ENCODE measurements around the gene DLEC1.
"Not testable (repeated sequence)": the region's sequence is repeated elsewhere in the genome, so short reads cannot be mapped to it uniquely, and the experiment has no call there.

The DLEC1 gene

GRCh38 chr3:38126121-38126892, 87.3 kb downstream of the DLEC1 start:
- no peak for DNase-seq

DNA sequence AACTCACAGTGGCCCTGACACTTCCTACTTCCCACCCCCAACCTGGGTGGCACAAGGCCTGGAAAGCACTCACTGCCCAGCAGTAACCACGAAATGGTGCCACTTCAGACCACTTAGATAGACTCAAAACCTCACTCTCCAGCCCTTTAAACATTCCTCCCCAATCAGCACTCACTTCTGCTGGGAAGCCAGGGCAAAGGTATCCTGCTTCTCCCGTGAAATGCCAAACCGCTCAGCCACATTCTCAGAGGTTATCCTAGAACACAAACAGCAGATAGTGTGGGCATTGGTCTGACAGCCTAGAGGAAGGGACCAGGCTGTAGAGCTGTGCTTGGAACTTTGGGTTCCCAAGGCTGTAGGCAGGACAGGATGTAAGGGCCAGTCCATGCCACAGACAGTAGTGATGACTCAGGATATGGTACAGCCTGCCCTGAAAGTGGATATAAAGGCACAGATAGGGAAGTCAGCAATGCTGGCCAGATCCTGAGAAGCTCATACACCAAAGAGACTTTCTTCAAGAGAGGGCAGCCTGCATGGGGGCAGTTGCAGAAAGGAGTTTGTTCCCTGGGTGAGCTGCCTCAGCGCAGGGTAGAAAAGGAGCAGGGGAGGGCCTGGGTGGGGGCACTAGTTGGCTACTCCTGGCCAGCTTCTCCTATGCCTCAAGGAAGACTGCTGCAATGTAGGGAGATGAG, 88.7 kb downstream of the DLEC1 start:
- DNase-seq = no peak

- DNase-seq = no peak
Measured at GRCh38 chr3:38128303-38128655, 89.3 kb downstream of the DLEC1 start.

DNA sequence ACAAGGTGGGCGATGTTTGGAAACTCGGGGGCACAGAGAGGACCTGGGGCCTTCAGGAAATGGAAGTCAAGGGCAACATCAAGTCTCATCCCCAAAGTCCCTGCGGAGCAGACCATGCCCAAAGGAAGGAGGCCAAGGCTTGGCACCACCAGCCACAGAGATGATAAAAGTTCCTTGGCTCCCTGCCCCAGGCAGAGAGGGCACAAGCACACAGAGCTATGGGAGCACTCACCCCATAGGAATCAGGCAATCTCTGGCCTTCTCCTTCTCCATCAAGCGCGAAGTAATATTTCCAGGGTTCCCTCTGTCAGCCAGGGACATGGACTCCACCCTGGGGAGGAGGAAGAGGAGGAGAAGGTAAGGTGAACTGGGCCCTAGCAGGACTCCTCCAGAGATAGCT, 90.0 kb downstream of the DLEC1 start:
- DNase-seq = no peak

- DNase-seq = no peak
Measured at GRCh38 chr3:38130631-38131065, 91.6 kb downstream of the DLEC1 start.

GRCh38 chr3:38131621-38132369, 92.8 kb downstream of the DLEC1 start:
- DNase-seq = no peak

DNA sequence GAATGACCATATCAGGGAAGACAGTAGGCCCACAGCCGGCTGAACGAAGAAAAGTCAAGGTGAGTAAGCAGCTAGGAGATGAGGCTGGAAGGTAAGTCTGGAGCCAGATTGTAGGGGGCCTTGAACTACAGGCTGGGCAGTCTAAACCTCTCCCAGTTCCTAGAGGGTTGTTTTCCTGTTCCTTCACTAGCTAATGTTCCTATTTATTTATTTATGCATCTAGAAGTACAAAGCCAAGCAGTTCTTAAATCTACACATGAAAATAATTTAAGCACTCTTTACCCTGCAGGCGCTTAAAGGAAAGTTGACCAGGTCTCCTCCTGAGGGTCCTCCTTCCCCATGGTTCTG, 94.2 kb downstream of the DLEC1 start:
- no peak for DNase-seq

DNA sequence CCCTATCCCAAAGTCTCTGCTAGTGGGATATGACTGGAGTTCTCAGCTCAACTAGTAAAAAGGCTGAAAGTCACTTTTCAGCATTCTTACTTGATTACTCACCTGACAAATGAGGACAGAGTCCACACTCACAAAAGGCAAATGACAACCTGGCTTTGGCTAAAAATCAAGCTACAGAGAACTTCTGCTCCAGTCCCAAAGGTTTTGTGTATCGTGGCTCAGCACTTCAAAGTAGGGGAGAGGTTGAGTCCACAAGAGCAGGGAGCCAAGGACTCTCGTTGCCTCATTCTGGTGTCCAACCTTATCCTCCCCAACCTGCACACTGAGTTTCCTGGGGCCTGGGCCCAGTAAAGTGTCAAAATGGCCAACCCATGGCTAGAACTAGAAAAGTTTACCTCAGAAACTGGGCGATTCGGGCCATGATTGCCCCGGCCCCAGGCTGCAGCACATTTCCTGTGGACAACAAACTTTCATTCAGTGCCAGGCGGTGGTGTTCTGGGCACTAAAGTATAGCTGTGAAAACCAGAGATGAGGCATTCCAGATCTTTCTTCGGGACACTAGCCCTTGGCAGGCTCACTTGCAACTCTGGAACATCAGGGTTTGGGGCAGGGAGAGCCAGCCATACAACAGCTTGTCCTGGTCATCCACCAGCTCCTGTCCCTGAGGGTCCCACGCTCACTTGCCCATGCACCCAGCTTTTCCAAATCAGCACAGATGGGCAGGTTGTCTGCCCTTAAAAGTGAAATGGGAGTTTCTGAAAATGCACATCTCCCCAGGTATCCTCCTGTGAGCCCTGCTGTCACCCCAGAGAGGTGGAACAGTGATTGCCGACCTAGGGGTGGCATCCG, 94.8 kb downstream of the DLEC1 start:
- no peak for DNase-seq

DNA sequence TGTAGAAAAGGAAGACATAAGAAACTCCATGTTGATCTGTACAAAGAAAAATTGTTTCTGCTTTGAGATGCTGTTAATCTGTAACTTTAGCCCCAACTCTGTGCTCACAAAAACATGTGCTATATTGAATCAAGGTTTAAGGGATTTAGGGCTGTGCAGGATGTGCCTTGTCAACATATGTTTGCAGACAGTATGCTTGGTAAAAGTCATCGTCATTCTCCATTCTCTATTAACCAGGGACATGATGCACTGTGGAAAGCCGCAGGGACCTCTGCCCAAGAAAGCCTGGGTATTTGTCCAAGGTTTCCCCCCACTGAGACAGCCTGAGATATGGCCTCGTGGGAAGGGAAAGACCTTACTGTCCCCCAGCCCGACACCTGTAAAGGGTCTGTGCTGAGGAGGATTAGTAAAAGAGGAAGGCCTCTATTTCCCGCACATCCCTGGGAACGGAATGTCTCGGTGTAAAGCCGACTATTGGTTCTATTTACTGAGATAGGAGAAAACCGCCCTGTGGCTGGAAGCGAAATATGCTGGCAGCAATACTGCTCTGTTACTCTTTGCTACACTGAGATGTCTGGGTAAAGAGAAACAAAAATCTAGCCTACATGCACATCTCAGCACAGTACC, 95.6 kb downstream of the DLEC1 start:
- DNase-seq = not testable (repeated sequence)

- DNase-seq = not testable (repeated sequence)
Measured at GRCh38 chr3:38135621-38136277, 96.7 kb downstream of the DLEC1 start.

- DNase-seq = no peak
Measured at GRCh38 chr3:38136393-38136776, 97.4 kb downstream of the DLEC1 start.

DNA sequence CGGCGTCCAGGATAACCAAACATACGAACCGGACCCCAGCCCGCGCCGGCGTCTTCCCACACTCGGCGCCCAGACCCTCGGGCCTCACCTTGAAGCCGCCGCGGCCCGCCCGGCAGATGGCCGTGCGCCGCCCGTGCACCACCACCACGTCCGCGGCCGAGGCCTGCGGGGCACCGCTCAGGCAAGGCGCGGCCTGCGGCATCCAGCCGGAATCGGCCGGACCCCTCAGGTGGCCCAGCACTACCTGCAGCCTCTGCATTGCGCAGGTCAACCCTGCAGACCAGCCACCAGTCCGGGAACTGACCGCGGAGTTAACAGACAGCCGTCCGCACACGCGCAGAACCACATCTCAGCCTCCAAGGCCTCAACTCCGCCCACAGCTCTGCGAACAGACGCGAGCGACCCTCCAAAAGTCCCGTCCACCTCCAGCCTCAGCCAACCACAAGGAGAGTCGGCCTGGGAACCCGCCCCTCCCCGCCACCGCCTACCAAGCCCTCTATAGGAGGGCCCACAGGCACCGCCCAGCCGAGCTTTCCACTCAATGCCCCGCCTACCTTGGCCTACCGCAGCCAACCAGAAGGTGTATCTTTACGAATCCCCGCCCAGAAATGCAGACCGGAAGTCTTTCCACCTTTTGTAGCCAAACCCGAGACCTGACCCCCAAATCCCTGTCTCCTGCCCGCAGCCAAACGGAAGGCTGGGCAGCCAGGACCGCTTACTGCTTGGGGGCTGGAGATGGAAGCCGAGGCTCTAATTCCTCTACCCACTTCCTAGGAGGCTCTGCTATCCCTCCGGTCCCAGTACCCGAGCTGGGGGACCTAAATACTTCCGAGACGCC, 98.0 kb downstream of the DLEC1 start, which contains the start of gene ACAA1:
Gene ACAA1, minus strand, starts transcription at position 351 of the 838 bp plus-strand sequence. Its CDS starts 92 bp downstream, at position 259.
- peak; percentile 91 for DNase-seq

DNA sequence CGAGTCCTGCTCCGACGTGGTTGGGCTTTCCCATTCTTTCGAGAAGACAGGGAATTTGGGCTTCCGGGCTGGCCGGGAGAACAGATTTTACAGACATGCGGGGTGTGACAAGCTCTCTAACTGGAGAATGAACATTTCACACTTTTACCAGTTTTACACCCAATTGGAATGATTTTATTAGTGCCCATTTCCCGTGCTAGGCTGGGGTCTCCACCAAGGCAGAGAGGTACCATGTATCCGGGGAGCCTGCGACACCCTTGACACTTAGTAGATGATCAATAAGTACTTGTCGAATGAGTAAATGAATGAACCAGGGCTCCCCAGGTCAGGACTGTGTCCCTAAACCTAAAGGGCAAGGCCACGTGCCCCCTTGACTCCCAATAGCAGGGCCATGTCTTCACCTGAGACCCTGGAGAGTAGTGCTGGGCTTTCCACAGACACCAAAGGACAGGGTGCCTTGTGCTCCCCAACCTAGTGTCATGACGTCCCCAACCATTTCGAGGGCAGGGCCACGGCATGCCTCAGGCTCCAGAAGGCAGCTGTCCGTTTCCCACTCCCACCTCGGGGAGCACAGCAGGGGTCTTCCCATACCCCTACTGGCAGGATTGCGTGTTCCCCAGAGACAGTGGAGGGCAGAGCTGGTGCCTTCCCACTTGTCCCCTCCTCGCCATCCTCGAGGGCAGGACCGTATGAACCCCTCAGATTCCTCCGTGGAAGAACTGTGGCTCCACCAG, 98.8 kb downstream of the DLEC1 start:
- DNase-seq = no peak

GRCh38 chr3:38138349-38139190, 99.6 kb downstream of the DLEC1 start, which contains the start of gene MYD88:
Gene MYD88, plus strand, starts transcription at chr3:38138661. Its CDS starts 40 bp downstream, at chr3:38138701.
- peak; percentile 24 for DNase-seq

DNA sequence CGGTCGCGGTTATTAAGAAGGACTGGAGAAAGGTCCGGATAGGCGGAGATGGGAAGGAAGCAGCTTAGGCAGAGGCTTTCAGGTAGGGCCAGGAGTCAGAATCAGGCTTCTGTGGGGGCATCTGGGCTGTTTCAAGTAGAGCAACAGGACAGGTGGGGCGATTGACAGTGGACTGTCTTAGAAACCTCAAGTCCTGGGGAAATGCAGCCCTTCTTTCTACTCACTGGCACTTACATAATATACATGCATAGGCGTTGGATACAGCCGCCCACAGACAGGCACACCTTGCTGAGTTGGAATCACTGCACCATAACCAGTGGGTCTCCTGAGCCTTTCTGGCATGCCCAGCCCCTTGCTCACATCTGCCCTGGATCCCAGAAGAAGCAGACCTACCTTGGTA, 100.2 kb downstream of the DLEC1 start:
- DNase-seq = no peak

GRCh38 chr3:38139652-38140051, 100.6 kb downstream of the DLEC1 start:
- no peak for DNase-seq

GRCh38 chr3:38140326-38141172, 101.5 kb downstream of the DLEC1 start:
- DNase-seq = no peak

All from NCI-H748 treated with DMSO at 0.1 percent for 48 hours (cell line).